Activated CD4-positive, CD25-positive, alpha-beta regulatory T cell treated with anti-CD3 and anti-CD28 coated beads, Interleukin-2, amount 50 U/mL, for 72 hours (primary cell): ENCODE data around the gene TMEM225.
"Not testable (repeated sequence)": the region's sequence is repeated elsewhere in the genome, so short reads cannot be mapped to it uniquely, and the experiment has no call there.

Experiments
- DNase-seq: peaks from one replicate; pipeline ENCODE4 v3.0.0; 2021

The TMEM225 gene

DNA sequence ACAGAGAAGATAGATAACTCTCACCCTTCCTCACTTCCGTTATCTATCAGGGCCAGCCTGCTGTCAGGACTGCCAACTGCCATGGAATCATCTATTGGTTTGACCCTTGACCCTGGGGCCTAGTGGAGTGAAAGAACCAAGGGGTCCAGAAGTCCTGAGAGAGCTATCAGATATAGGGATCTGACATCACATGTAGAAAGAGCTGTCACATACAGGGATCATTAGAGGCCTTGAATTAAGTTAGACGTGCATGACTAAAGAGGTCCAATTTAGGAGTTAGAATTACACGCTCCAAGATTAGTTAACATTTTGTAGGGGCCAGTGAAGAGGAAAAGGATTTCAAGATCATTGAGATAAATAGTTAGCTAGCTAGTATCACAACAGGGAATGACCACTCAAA lies at the start of gene TMEM225:
Gene TMEM225 (minus strand): TSS at position 101 of the 400 bp plus-strand sequence. CDS start 245 bp downstream, outside the sequence.
- no peak for DNase-seq

- DNase-seq = no peak
These were observed 38.6 kb upstream of the TMEM225 start for GRCh38 chr11:123924027-123924426.

DNA sequence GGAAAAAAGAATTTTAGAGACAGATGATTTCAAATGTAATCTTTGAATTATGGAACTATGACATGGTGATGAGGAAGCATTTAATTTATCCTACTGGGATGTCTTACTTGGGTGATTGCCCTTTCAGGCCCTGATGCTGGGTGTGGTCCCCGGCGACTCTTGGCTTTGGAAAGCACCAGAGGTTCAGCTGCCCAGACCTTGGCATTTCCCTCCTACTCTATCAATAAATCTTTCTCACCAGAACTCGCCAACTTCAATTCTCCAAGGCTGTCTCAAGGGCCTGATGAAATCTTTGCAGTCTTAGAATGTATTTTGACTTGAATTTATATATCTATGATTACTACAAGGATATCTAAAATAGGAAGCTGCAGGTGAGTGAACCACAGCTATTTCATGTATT lies 35.5 kb upstream of the TMEM225 start:
- no peak for DNase-seq

GRCh38 chr11:123905826-123906225 lies 20.4 kb upstream of the TMEM225 start:
- DNase-seq = no peak

DNA sequence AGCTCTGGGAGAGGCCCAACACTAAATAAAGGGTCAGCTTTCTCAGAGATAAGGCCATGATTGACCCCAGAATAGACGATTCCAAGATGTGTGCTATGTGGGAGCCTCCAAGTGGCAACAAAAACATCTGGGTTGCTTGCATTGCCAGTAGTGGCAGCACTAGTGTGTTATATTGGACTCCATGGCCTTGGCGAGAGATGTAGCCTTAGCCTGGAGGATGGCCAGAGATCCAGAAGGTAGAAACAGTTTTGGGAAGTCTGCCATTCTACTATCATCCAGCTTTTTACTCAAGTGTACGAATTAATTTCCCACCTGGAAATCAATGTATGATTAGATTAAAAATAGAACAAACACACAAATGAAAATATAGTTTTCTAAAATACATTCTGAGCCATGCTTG lies 19.5 kb upstream of the TMEM225 start:
- no peak for DNase-seq

- DNase-seq = no peak
These were observed 18.5 kb upstream of the TMEM225 start for GRCh38 chr11:123903932-123904331.

GRCh38 chr11:123901867-123902266 lies 16.4 kb upstream of the TMEM225 start, which contains the start of gene OR8D4:
TSS of gene OR8D4 (plus strand) at chr11:123902167. CDS start at chr11:123906432, 4,265 bp downstream.
- no peak for DNase-seq

DNA sequence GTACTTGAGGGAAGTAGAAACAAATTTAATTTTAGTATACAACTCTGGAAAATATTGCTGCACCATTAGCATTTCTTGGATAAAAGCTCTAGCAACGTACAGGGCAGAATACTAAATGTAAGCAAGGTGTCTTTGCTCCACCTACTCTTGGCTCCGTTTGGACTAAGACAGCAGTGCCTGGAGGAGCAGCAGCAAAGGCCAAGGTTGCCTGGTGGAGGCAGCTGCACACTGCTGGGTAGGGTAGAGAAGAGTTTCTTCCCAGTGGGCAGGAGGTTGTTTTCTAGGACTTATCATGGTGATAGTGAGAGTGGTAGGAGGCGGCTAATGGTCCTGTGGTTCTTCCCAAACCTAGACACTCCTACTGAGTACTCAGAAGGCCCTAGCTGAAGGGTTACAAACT lies 14.3 kb upstream of the TMEM225 start:
- DNase-seq = no peak

DNA sequence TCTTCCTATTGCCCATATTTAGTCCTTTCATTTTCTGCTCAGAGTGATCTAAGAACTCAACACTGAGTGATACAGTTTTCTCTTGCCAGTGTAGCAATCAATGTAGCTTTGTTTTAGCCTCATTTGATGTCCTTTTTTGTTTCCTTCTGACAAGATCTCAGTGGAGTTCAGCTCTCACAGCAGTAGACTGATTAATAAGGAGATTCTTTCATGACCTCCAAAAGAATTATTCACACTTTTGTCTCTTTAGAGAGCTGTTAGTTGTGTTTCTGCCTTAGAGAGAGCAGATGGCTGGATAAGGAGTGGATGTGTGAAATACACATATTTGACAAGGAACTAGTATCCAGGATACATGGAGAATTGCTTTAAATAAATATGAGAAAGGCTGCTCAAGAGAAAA lies 6.6 kb upstream of the TMEM225 start:
- DNase-seq = no peak

DNA sequence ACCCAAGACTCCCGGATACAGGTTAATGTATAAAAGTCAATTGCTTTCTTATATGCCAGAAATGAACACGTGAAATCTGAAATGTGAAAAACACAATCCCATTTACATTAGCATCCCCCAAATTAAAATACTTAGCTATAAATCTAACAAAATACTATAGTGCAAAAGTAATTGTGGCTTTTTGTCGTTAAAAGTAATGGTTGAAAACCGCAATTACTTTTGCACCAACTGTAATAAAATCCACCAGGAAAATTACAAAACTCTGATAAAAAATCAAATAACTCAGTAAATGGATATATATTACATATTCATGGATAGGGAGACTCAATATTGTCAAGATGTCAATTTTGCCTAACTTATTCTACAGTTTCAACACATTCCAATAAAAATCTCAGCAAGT lies 4.6 kb downstream of the TMEM225 start:
- no peak for DNase-seq

DNA sequence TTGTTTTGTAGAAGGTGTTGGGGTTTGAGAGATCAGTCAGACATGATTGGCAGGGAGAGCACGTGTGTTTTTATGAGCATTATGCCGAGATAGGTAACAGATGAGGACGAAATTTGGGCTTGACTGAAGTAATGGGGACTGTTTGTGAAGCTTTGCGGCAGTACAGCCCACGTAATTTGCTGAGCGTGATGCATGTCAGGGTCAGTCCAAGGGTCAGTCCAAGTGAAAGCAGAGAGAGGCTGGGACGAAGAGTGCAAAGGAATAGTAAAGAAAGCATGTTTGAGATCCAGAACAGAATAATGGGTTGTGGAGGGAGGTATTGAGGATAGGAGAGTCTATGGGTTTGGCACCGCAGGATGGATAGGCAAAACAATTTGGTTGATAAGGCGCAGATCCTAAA lies 17.7 kb downstream of the TMEM225 start:
- DNase-seq = not testable (repeated sequence)

- DNase-seq = not testable (repeated sequence)
These were observed 20.2 kb downstream of the TMEM225 start for GRCh38 chr11:123865293-123865692.

GRCh38 chr11:123859731-123860130 lies 25.7 kb downstream of the TMEM225 start:
- DNase-seq = no peak

- no peak for DNase-seq
These were observed 29.0 kb downstream of the TMEM225 start for GRCh38 chr11:123856444-123856843.

- no peak for DNase-seq
These were observed 32.4 kb downstream of the TMEM225 start for GRCh38 chr11:123853038-123853437.

- no peak for DNase-seq
These were observed 33.1 kb downstream of the TMEM225 start for GRCh38 chr11:123852321-123852720.

DNA sequence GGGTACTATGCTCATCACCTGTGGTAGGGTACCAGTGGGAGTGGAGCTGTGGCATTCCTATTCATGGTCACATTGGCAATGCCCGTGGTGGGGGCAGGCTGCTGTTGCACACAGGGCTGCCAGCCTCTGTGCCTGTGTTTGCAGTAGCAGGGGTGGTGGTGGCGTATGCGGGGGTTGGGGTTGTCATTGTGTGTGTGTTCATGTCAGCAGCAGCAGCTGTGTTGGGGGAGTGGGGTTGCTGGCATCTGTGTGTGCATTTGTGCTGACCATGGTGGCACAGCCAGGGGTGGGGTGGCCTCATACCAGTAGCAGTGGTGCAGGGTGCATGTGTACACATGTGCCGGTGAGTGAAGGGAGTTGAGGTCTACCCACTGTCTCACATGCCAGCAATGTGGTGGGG lies 34.4 kb downstream of the TMEM225 start:
- no peak for DNase-seq

DNA sequence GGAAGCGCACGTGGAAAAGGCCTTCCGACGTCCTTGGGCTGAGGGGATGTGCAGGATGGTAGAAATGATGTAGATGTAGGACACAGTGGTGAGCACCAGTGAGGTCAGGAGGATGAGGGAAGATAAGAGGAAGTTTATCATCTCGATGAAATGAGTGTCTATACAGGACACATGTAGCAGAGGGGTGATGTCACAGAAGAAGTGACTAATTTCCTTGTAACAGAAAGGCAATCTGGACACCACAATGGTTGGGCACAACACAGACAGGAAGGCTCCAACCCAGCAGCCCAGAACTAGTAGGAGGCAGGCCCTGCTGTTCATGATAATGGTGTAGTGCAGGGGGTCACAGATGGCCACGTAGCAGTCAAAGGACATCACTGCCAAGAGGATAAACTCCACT lies 44.3 kb downstream of the TMEM225 start:
- DNase-seq = no peak

DNA sequence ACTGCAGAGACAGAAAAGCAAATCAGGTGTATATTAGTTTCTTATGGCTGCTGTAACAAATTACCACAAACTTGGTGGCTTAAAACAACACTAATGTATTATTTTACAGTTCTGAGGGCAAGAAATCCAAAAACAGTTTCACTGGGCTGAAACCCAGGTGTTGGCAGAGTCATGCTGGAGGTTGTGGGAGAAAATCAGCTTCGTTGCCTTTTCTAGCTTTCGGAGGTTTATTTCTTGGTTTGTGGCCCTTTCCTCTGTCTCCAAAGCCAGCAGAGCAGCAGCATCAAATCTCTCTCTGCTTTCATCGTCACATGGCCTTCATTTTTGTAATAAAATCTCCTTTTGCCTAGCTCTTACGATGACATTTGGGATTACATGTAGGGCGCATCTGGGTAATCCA lies 46.3 kb downstream of the TMEM225 start:
- DNase-seq = no peak

DNA sequence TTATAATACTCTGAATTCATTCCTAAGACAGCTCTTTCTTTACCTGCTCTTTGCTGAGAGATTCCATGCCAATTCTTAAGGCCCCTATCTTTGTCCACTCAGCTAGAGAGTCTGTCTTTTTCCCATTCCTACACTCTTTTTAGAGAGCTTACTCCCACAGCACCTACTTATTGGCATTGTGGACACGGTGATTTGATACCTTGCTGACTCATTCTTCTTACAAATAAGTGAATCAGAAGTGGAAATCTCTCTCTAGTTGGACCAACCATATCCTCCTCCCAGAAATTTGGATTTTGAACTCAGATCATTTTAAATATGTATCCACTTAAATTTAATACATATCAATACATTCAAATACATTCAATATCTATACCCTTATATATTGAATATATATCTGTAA lies 46.8 kb downstream of the TMEM225 start:
- no peak for DNase-seq

DNA sequence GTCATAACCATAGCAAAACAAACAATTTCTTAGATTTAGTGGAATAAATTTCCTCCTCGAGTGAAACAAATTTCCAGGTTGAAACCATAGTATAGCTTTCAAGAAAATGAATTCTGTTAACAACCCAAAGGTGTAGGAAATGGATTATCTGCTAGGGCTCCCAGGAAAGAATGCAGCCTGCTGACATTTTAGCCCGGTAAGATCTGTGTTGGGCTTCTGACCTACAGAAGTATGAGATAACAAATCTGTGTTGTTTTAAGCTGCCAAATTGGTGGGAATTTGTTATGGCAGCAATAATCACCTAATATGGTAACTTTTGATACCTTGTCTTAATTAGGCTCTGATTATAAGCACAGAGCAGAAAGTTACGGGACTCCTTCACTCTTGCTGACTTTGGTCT lies 47.3 kb downstream of the TMEM225 start:
- no peak for DNase-seq

- no peak for DNase-seq
These were observed 52.4 kb downstream of the TMEM225 start for GRCh38 chr11:123833095-123833494.
